Esophagus (tissue), 2 donors: Measurements from ENCODE around the gene ITGAE. TPM values are rescaled to one million over a fixed set of nuclear protein-coding genes. Genes with fewer than 3 reads are reported as not detected.
"Not testable (repeated sequence)": the region's sequence is repeated elsewhere in the genome, so short reads cannot be mapped to it uniquely, and the experiment has no call there.

Experiments used
- H3K27ac ChIP-seq, 2 donors: one replicate each; pipeline ENCODE4 v1.5.1; 2013; ENCODE audit warnings: low read depth in 2 of 2, mild to moderate bottlenecking in 2 of 2, inconsistent platforms in 1 of 2, low read length in 1 of 2, moderate library complexity in 1 of 2
- H3K27me3 ChIP-seq, 2 donors: one replicate each; pipeline ENCODE4 v1.6.1; 2013; ENCODE audit warnings: low read length in 2 of 2, control low read depth in 1 of 2, mild to moderate bottlenecking in 1 of 2; ENCODE audit not compliant: insufficient read depth in 2 of 2, control insufficient read depth in 1 of 2
- H3K36me3 ChIP-seq, 2 donors: one replicate each; pipeline ENCODE4 v1.6.1; 2013; ENCODE audit warnings: low read length in 1 of 2; ENCODE audit not compliant: control insufficient read depth in 2 of 2, insufficient read depth in 2 of 2
- H3K4me1 ChIP-seq, 2 donors: one replicate each; pipeline ENCODE4 v1.6.1; 2013; ENCODE audit warnings: low read length in 1 of 2; ENCODE audit not compliant: control insufficient read depth in 2 of 2, insufficient read depth in 2 of 2
- H3K4me3 ChIP-seq, 2 donors: one replicate each; pipeline ENCODE4 v1.5.1; 2013; ENCODE audit warnings: low read length in 2 of 2, mild to moderate bottlenecking in 2 of 2, low read depth in 1 of 2, moderate library complexity in 1 of 2
- H3K9me3 ChIP-seq, 2 donors: one replicate each; pipeline ENCODE4 v1.6.1; 2013; ENCODE audit warnings: mild to moderate bottlenecking in 2 of 2, low read depth in 1 of 2, low read length in 1 of 2, moderate library complexity in 1 of 2; ENCODE audit not compliant: control insufficient read depth in 2 of 2, insufficient read depth in 1 of 2
- WGBS, 2 donors: extraction: QIAGEN DNeasy Blood & Tissue Kit; methylation state at CpG; one replicate each; pipeline ENCODE4 v1.1.7; 2013; 5-methylcytosine and 5-hydroxymethylcytosine counted together
- polyA plus RNA-seq, 2 donors: library from polyadenylated mRNA; stranded (reverse); fragments of 200-250 nt; gene quantifications; one replicate each; pipeline ENCODE4 v1.2.3, GENCODE V29; 2013
- donor health status: healthy with polysubstance abuse.
- donor health status: Bipolar disorder and iron deficiency.

Gene ITGAE
- polyA plus RNA-seq: 10 to 100 TPM; 26.8 to 33.7 TPM

DNA sequence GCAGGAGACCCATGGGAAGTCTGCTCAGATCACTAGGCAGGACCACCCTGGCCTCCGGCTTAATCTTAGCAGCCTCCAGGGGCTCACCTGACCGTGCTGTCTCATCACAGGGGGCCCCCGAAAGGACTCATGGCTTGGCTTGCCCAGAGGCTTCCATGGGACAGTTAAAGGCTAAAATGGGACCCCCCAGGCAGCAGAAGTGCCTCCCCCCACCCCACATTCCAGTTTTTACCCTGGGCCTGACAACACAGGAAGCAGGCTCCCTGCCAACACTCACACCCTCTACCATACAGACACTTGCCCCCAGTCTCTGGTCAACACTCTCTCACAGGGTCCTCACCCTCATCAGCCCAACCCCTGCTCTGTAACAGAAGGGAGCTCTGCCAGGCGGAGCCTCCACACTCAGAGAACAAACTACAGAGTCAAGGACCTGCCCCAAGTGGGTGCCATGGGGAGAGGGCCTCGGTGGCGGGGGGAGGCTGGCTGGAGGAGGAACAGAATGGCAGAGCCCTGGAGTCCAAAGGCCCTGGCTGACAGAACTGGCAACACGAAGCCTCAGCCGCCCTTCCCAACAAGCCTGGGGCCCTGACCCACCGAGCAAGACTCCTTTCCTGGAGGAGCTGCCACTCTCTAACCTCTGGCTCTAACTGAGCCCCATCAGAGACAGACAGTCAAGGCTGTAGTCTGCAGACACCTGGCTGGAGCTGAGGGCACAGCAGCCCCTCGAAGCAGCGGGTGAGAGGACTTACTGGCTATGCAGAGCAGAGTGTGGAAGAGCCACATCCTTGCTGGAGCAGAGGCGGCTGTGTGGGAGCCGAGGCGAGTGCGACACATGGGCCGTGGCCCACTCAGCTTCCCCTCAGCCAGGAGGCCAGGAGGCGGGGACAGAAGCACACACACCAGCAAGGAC lies at the start of gene ITGAE:
ITGAE (minus strand) TSS at position 827 of the 910 bp plus-strand sequence; CDS start at position 783, 44 bp downstream.
- peak within 1 kb of the TSS in 1 of 2 donors; percentile 33 for H3K27ac ChIP-seq
- H3K4me3 ChIP-seq: peak within 1 kb of the TSS in 1 of 2 donors; percentile 9
- peaks cover 0 to 2% of the 10 kb centered on the region in 2 donors for H3K36me3 ChIP-seq
- peaks cover 0 to 5% of the 10 kb centered on the region in 2 donors for H3K4me1 ChIP-seq
- H3K27me3 ChIP-seq: no peaks in the 10 kb centered on the region
- no peaks in the 10 kb centered on the region for H3K9me3 ChIP-seq
- 74 to 82% methylated on average over 17 of the region's 17 CpGs for whole genome bisulfite sequencing, 2 donors

- 80 to 82% methylated on average over 9 of the region's 9 CpGs for WGBS, 2 donors
These were observed 47.3 kb upstream of the ITGAE start for GRCh38 chr17:3848229-3848835.

GRCh38 chr17:3847165-3847670 lies 46.2 kb upstream of the ITGAE start:
- 92 to 95% methylated on average over 9 of the region's 9 CpGs for WGBS, 2 donors
- no peak overlapping the region for H3K27ac ChIP-seq
- H3K27me3 ChIP-seq: no peaks in the 10 kb centered on the region
- no peaks in the 10 kb centered on the region for H3K9me3 ChIP-seq
- H3K4me1 ChIP-seq: peaks cover 2% of the 10 kb centered on the region in 2 donors
- H3K36me3 ChIP-seq: no peaks in the 10 kb centered on the region
- H3K4me3 ChIP-seq: no peak overlapping the region

More at GRCh38 chr17:3848229-3848835, 47.3 kb upstream of the ITGAE start:
- Histone ChIP-seq H3K4me3 (no peak overlapping the region), H3K9me3 (no peaks in the 10 kb centered on the region), H3K27me3 (no peaks in the 10 kb centered on the region), H3K27ac (no peak overlapping the region), H3K36me3 (no peaks in the 10 kb centered on the region), H3K4me1 (peaks cover 2% of the 10 kb centered on the region in 2 donors)

GRCh38 chr17:3846437-3847164 lies 45.6 kb upstream of the ITGAE start:
- H3K4me3 ChIP-seq: no peak overlapping the region
- no peak overlapping the region for H3K27ac ChIP-seq
- no peaks in the 10 kb centered on the region for H3K9me3 ChIP-seq
- H3K27me3 ChIP-seq: no peaks in the 10 kb centered on the region
- H3K36me3 ChIP-seq: no peaks in the 10 kb centered on the region
- peaks cover 2% of the 10 kb centered on the region in 2 donors for H3K4me1 ChIP-seq
- WGBS, 2 donors: 45 to 47% methylated on average over 17 of the region's 17 CpGs

DNA sequence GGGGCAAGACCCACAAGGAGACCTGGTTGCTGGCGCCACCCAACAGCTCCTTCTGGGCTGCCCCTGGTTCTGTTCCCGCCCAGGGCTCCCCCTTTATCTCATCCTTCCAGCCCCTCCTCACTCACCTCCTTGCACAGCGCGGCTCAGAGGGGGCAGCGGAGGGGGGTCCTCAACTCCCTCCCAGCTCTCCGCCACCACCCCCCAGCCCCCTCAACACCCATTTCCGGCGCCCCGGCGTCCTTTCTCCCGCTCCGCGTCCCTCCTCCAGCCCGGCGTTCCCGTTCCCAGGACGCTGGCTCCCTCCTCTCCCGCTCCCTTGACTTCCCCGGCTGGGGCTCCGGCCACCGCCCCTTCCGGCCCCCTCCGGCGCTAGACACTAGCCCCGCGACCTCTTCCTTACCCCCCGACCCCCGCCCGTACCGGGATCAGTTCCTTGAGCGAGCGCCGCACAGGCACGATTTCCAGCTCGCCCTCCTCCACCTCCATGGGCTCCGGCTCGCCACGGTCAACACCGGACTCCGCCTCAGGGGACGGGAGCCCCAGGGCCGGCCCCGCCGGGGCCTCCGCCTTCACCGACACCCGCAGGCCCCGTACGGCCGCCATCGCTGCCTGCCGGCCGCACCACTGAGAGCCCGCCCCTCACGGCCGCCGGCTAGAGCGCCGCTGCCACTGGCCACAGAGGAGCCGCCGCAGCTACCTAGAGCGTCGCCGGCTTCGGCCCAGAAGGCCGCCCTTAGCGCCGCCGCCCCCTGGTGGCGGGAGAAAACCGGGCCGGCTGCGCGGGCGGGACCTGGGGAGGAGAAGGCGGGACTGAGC lies 44.8 kb upstream of the ITGAE start, which contains the start of gene NCBP3:
NCBP3 (minus strand) TSS at position 626 of the 816 bp plus-strand sequence; CDS start at position 603, 23 bp downstream.
- WGBS, 2 donors: 0 to 1% methylated on average over 63 to 76 of the region's 76 CpGs
- Histone ChIP-seq H3K27ac (peak within 1 kb of the TSS; percentile 74 to 79), H3K4me3 (peak within 1 kb of the TSS; percentile 69 to 86), H3K36me3 (no peaks in the 10 kb centered on the region), H3K9me3 (no peaks in the 10 kb centered on the region), H3K27me3 (no peaks in the 10 kb centered on the region), H3K4me1 (peaks cover 2% of the 10 kb centered on the region in 2 donors)

DNA sequence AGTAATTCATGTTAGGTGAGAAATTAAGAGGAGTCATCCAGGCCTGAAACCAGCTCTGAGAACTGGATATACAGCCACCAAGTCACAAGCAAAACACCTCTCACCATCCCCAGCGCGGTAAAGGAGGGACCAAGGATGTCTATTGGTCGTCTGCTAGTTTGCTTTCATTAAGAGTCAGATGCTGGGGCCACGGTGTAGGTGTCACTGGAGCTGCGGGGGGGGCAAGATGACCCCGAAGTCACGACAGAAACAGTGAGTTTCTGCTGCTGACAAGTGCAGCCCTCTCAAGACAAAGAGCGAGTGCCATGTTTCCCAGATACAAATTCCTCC lies 44.3 kb upstream of the ITGAE start:
- peaks cover 2% of the 10 kb centered on the region in 2 donors for H3K4me1 ChIP-seq
- no peaks in the 10 kb centered on the region for H3K9me3 ChIP-seq
- 0 to 1% methylated on average over 8 of the region's 8 CpGs for WGBS, 2 donors

GRCh38 chr17:3844556-3844955 lies 43.6 kb upstream of the ITGAE start:
- H3K9me3 ChIP-seq, H3K27ac ChIP-seq, H3K36me3 ChIP-seq, H3K27me3 ChIP-seq, H3K4me3 ChIP-seq, H3K4me1 ChIP-seq: not testable (repeated sequence)
- WGBS, 2 donors: 93 to 95% methylated on average over 19 of the region's 19 CpGs

More for the DNA sequence above, 44.3 kb upstream of the ITGAE start:
- H3K4me3 ChIP-seq: peak overlapping the region; percentile 69 to 86
- no peaks in the 10 kb centered on the region for H3K36me3 ChIP-seq
- peak overlapping the region; percentile 74 to 79 for H3K27ac ChIP-seq
- no peaks in the 10 kb centered on the region for H3K27me3 ChIP-seq

DNA sequence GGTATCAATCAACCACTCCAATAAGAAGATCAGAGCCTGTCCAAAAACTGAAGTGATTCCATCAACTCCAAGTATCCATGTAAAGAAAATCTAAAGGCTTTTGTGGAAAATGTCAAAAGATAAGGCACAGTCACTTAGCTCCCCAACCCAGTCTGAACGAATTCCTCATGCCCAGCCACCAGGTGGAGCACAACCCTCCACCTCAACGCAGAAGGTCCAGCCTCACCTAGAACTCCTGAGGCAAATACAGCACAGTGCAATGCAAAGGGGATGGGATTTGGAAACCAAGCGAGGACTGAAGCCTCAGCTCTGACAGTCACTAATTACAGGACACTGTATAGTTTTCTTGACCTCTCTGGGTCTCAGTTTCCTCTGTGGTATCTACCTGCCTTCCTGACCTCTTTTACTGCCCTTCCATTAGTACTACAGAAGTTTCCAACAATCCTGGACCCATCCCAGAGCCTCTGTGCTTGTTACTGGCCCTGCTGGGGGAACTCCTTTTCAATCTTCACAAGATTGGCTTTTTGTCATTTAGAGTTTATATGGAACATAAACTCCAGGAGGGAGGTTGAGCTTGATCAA lies 43.0 kb upstream of the ITGAE start:
- Histone ChIP-seq H3K4me1 (peaks cover 2% of the 10 kb centered on the region in 2 donors), H3K27me3 (no peaks in the 10 kb centered on the region), H3K27ac (no peak overlapping the region), H3K36me3 (peaks cover 0 to 6% of the 10 kb centered on the region in 2 donors), H3K4me3 (no peak overlapping the region), H3K9me3 (no peaks in the 10 kb centered on the region)
- WGBS, 2 donors: 21 to 23% methylated on average over 3 of the region's 3 CpGs
